GM21576 (cell line): ENCODE data around the gene NYAP1.
"Not testable (repeated sequence)": the region's sequence is repeated elsewhere in the genome, so short reads cannot be mapped to it uniquely, and the experiment has no call there.

Experiments used
- ATAC-seq: cut with Tn5 transposase; IDR thresholded peaks from one replicate; pipeline ENCODE4 v1.9.1; 2021; ENCODE audit warnings: mild to moderate bottlenecking, moderate library complexity; ENCODE audit not compliant: unreplicated experiment

Gene NYAP1

GRCh38 chr7:100540073-100540723 lies 56.5 kb downstream of the NYAP1 start:
- no peak for ATAC-seq

- not testable (repeated sequence) for ATAC-seq
These were observed 57.6 kb downstream of the NYAP1 start for GRCh38 chr7:100541309-100541708.

GRCh38 chr7:100543586-100543985 lies 59.9 kb downstream of the NYAP1 start:
- ATAC-seq, result no peak

GRCh38 chr7:100544386-100544785 lies 60.7 kb downstream of the NYAP1 start:
- no peak for ATAC-seq
